ENCODE measurements around the gene ZNF618. TPM values are rescaled to one million over a fixed set of nuclear protein-coding genes. Genes with fewer than 3 reads are reported as not detected.

ZNF618 gene
- total RNA-seq, 1 experiment from 2014 or later = 1.8 TPM

- intact Hi-C loops (cut with micrococcal nuclease; ENCODE audit: unreplicated experiment) (no loop called here), in situ Hi-C loops (cut with HindIII; ENCODE audit: low pct_unique_long_range_greater_than_20kb, low sequenced_read_pairs) (no loop called here)
- no peak for TF ChIP-seq TCF7L2 (IDR thresholded peaks at IDR 0.05; ENCODE audit: low read depth, low read length)
- TF ChIP-seq REST (IDR thresholded peaks at IDR 0.05; ENCODE audit: insufficient read depth in 1 of 2, low read depth in 2 of 2, low read length in 1 of 2) = no peak
- no peak for TF ChIP-seq CTCF (IDR thresholded peaks at IDR 0.05)
- no peak for TF ChIP-seq POLR2AphosphoS5 (IDR thresholded peaks at IDR 0.05; ENCODE audit: low read depth, low read length)
- Histone ChIP-seq H3K36me3 (ENCODE audit: control insufficient read depth, insufficient read depth, low read length) (no peaks in the 10 kb centered on the region), H3K9me3 (ENCODE audit: control insufficient read depth, insufficient read depth, low read depth, low read length) (no peaks in the 10 kb centered on the region), H3K4me3 (ENCODE audit: low read depth in 2 of 2, low read length in 2 of 2) (no peak overlapping the region), H3K27me3 (ENCODE audit: control insufficient read depth, insufficient read depth, low read length) (no peaks in the 10 kb centered on the region), H3K4me1 (ENCODE audit: control insufficient read depth, insufficient read depth, low read length) (no peaks in the 10 kb centered on the region), H3K27ac (ENCODE audit: low read length) (no peak overlapping the region)
- ATAC-seq = no peak
- BruUV-seq (replicated peaks) = no TSS peak
- ChIA-PET POLR2A (no interaction called here), CTCF (no interaction called here)
- DNase-seq (ENCODE audit: low read depth, low spot score) = no peak
Measured at GRCh38 chr9:113950195-113951031, 74.3 kb downstream of the ZNF618 start.

GRCh38 chr9:113951032-113951372, 74.9 kb downstream of the ZNF618 start:
- BruUV-seq (replicated peaks) = no TSS peak
- no peak for DNase-seq (ENCODE audit: low read depth, low spot score)
- POLR2A ChIA-PET = no interaction called here
- Histone ChIP-seq H3K9me3 (ENCODE audit: control insufficient read depth, insufficient read depth, low read depth, low read length) (no peaks in the 10 kb centered on the region), H3K36me3 (ENCODE audit: control insufficient read depth, insufficient read depth, low read length) (no peaks in the 10 kb centered on the region), H3K4me1 (ENCODE audit: control insufficient read depth, insufficient read depth, low read length) (no peaks in the 10 kb centered on the region), H3K27me3 (ENCODE audit: control insufficient read depth, insufficient read depth, low read length) (no peaks in the 10 kb centered on the region), H3K27ac (ENCODE audit: low read length) (no peak overlapping the region), H3K4me3 (ENCODE audit: low read depth in 2 of 2, low read length in 2 of 2) (no peak overlapping the region)
- no peak for ATAC-seq
- CTCF ChIA-PET = no interaction called here
- TF ChIP-seq REST (IDR thresholded peaks at IDR 0.05; ENCODE audit: insufficient read depth in 1 of 2, low read depth in 2 of 2, low read length in 1 of 2) = no peak
- no peak for TF ChIP-seq POLR2AphosphoS5 (IDR thresholded peaks at IDR 0.05; ENCODE audit: low read depth, low read length)
- TF ChIP-seq TCF7L2 (IDR thresholded peaks at IDR 0.05; ENCODE audit: low read depth, low read length) = no peak
- TF ChIP-seq SIN3A (IDR thresholded peaks at IDR 0.05; ENCODE audit: borderline replicate concordance, insufficient read depth, low read depth, low read length) = no peak
- no peak for TF ChIP-seq CTCF (IDR thresholded peaks at IDR 0.05)
- in situ Hi-C loops (cut with HindIII; ENCODE audit: low pct_unique_long_range_greater_than_20kb, low sequenced_read_pairs) = no loop called here
- intact Hi-C loops (cut with micrococcal nuclease; ENCODE audit: unreplicated experiment) = no loop called here

Measured in Panc1 (cell line).